Measurements from ENCODE around the gene SCUBE1.

GRCh38 chr22:43300891-43301676, 42.1 kb downstream of the SCUBE1 start:
- TF ChIP-seq CTCF (IDR thresholded peaks at IDR 0.05): no peak
- no peak for TF ChIP-seq POLR2A (IDR thresholded peaks at IDR 0.05)
